Islet precursor cell (in vitro differentiated cells): Measurements from ENCODE around the gene PLSCR1.
"Not testable (repeated sequence)": the region's sequence is repeated elsewhere in the genome, so short reads cannot be mapped to it uniquely, and the experiment has no call there.

Experiments
- DNase-seq: peaks from one replicate; pipeline ENCODE4 v3.0.0-alpha.2; 2018

PLSCR1 gene

DNA sequence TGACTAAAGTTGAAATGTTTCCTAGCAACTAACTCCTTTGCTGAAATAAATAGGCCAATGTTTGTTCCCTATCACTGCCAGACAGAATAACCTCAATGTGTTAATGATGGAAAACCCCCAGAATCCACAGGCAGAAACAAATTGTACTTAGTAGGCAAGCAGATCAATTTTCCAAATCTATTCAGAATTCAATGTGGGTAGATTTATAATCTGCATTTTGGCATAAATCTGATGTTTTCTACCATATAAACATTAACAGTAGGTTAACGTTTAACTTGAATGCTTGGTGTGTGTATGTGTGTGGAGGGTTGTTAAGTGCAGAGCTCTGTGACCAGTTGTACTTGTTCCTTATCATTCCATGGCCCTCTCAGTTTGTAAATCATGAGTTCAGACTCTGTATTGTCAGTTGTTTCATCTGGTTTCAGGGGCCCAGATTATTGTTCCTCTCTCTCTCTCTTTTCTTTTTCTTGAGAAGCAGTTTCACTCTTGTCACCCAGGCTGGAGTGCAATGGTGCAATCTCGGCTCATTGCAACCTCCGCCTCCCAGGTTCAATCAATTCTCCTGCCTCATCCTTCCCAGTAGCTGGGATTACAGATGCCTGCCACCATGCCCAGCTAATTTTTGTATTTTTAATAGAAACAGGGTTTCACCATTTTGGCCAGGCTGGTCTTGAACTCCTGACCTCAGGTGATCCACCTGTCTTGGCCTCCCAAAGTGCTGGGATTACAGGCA lies 32.8 kb downstream of the PLSCR1 start:
- no peak for DNase-seq

- peak; percentile 63 for DNase-seq
These were observed 36.9 kb downstream of the PLSCR1 start for GRCh38 chr3:146507331-146508120.

DNA sequence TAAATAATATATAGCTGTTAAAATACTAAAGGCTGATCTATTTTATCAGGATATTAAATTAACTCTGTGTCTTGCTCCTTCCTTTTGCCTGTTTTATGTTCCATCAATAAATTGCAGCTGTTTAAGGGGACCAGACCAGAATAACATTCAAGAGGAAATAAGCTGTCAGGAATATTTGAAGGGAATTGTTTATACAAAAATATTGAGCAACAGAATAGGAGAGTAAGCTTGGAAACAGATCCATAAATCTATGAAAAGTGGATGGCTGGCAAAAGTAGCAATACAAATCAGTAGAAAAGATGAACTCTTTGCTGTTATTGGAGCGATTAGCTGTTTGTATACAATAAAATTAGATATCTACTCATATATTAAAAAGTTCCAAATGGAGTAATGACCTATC lies 38.9 kb downstream of the PLSCR1 start:
- DNase-seq: no peak

DNA sequence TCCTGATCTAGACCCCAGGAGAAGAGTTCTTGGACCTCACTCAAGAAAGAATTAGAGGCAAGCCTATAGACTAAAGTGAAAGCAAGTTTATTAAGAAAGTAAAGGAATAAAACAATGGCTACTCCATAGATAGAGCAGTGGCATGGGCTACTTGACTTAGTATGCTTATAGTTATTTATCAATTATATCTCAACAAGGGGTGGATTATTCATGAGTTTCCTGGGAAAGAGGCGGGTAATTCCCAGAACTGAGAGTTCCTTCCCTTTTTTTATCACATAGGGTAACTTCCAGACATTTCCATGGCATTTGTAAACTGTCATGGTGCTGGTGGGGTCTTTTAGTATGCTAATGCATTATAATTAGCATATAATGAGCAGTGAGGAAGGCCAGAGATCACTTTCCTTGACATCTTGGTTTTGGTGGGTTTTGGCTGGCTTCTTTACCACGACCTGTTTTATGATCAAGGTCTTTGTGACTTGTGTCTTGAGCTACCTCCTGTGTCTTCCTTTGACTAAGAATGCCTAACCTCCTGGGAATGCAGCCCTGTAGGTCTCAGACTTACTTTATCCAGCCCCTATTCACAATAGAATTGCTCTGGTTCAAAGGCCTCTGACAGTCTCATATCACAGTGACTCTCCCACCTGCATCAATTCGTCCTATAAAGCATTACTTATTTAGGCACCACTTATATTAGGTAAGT lies 39.8 kb downstream of the PLSCR1 start:
- peak; percentile 81 for DNase-seq

DNA sequence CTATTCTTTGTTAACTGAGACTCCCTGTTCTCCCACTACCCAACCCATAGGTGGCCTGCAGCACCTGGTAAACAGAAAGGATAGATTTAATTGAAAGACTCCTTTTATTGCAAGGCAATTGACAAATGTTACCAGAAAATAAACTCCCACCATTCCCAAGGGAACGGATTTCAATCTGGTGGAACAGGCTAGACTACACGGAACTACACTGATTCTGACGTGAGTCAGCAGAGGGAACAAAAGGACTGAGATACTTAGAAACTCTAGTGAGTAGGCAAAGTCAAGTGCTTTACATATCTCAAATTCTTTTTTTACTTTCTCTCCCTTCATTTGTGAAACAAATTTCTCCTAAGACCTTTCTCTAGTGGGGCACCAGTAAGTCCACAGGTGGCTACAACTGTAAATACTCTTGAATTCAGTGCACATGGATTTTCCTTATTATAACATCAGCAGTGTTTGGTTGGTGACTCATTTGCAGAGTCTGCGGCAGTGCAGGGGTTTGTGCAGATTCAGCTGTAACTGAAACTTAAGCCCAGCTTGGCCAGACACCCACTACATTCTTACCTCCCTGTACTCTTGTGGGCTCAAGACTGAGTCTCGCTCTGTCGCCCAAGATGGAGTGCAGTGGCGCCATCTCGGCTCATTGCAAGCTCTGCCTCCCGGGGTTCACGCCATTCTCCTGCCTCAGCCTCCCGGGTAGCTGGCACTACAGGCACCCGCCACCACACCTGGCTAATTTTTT lies 40.8 kb downstream of the PLSCR1 start:
- peak; percentile 91 for DNase-seq

GRCh38 chr3:146502887-146503460 lies 41.4 kb downstream of the PLSCR1 start:
- DNase-seq: no peak

- no peak for DNase-seq
These were observed 42.7 kb downstream of the PLSCR1 start for GRCh38 chr3:146501752-146502151.

GRCh38 chr3:146499701-146500100 lies 44.7 kb downstream of the PLSCR1 start:
- no peak for DNase-seq

- no peak for DNase-seq
These were observed 46.2 kb downstream of the PLSCR1 start for GRCh38 chr3:146498002-146498736.

- not testable (repeated sequence) for DNase-seq
These were observed 47.1 kb downstream of the PLSCR1 start for GRCh38 chr3:146497145-146497843.

- DNase-seq: no peak
These were observed 47.7 kb downstream of the PLSCR1 start for GRCh38 chr3:146496726-146497125.

- DNase-seq: no peak
These were observed 48.2 kb downstream of the PLSCR1 start for GRCh38 chr3:146496251-146496650.

DNA sequence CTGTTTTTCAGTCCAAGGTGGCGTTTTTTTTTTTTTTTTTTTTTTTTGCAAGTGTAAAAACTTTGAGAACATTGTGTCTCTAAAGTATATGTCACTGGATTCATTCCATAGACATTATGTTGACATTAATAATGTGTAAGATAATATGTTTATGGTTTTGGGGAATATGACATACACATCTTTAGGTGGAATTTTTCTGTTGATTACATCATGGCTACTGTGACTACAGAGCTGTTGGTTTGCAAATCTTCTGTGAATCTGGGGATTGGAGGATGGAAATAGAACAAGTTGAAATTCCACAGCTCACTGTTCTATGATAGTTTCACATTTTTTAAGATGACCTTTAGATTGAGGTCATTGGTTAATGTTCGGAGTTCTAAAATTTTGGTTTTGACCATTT lies 50.6 kb downstream of the PLSCR1 start:
- DNase-seq: no peak

DNA sequence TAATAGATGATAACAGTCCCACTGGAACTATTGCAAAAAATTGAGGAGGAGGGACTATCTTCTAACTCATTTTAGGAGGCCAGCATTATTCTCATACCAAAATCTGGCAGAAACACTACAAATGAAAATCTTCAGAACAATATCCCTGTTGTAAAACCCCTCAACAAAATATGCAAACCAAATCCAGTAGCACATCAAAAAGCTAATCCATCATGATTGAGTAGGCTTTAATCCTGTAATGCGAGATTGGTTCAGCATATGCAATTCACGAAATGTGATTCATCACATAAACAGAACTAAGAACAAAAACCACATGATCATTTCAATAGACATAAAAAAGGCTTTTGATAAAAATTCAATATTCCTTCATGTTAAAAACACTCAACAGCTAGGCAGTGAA lies 51.2 kb downstream of the PLSCR1 start:
- DNase-seq: no peak

GRCh38 chr3:146491303-146491702 lies 53.1 kb downstream of the PLSCR1 start:
- DNase-seq: no peak

DNA sequence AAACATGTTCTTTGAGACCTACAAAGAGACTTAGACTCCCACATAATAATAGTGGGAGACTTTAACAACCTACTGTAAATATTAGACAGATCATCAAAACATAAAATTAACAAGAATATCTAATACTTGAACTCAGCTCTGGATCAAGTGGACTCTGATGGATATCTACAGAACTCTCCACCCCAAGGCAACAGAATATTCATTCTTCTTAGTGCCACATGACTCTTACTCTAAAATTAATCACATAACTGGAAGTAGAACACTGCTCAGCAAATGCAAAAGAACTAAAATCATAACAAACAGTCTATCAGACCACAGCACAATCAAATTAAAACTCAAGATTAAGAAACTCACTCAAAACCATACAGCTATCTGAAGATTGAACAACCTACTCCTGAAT lies 59.1 kb downstream of the PLSCR1 start:
- no peak for DNase-seq

- no peak for DNase-seq
These were observed 68.2 kb downstream of the PLSCR1 start for GRCh38 chr3:146476094-146476740.

- DNase-seq: not testable (repeated sequence)
These were observed 69.4 kb downstream of the PLSCR1 start for GRCh38 chr3:146474976-146475375.

GRCh38 chr3:146473726-146474125 lies 70.7 kb downstream of the PLSCR1 start:
- DNase-seq: no peak

GRCh38 chr3:146472611-146473010 lies 71.8 kb downstream of the PLSCR1 start:
- DNase-seq: no peak

- DNase-seq: no peak
These were observed 73.4 kb downstream of the PLSCR1 start for GRCh38 chr3:146471012-146471411.
